Femur (tissue), 1 donor: Measurements from ENCODE around the gene SCP2.
A peak's percentile ranks its signal among the peaks of the same experiment; 100 is the strongest.

Experiments
- DNase-seq: peaks from one replicate; pipeline ENCODE4 v3.0.0-alpha.2; 2017

SCP2 gene

GRCh38 chr1:53069663-53070327 lies 142.7 kb downstream of the SCP2 start:
- no peak for DNase-seq

GRCh38 chr1:53070621-53071020 lies 143.5 kb downstream of the SCP2 start:
- DNase-seq: no peak

GRCh38 chr1:53071167-53071865 lies 144.2 kb downstream of the SCP2 start:
- no peak for DNase-seq

- DNase-seq: no peak
Measured at GRCh38 chr1:53071915-53072314, 144.8 kb downstream of the SCP2 start.

- DNase-seq: no peak
Measured at GRCh38 chr1:53073287-53073686, 146.2 kb downstream of the SCP2 start.

GRCh38 chr1:53073868-53074311 lies 146.8 kb downstream of the SCP2 start:
- peak; percentile 48 for DNase-seq

DNA sequence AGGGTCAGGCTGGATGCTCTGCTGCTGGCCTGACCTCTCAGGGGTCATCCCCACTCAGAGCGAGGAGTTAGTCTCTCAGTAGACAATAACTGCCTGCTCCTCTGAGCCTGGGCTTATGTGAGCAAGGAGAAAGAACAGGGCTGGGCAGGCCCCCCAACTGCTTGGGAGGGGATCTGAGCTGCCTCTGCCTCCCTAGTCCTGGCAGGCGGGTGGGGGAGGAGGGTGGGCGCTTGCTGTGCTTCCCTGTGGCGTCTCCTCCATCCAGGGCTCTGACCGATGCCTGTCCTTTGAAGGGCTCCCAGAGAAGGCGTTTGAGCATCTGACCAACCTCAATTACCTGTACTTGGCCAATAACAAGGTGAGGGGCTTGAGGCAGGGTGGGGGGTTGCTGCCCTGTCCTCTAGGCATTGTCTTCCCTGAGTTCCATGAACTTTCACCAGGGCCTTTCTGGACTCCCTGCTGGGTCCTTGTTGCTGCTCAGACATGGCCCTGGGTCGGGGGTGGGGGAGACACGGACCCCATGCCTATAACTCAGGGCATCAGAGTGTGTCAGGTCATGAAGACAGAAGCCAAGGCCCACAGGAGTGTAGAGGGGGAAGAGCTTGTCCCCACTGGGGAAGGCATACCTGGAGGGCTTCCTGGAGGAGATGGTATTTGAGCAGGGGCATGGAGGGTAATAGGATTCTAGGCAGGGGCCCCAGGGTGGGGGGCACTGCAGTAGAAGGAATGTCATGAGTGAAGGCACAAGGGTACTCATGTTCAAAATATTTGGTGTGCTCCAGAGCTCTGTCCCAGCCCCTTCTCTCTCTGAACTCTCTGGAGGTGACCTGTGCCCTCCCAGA lies 147.5 kb downstream of the SCP2 start:
- no peak for DNase-seq

DNA sequence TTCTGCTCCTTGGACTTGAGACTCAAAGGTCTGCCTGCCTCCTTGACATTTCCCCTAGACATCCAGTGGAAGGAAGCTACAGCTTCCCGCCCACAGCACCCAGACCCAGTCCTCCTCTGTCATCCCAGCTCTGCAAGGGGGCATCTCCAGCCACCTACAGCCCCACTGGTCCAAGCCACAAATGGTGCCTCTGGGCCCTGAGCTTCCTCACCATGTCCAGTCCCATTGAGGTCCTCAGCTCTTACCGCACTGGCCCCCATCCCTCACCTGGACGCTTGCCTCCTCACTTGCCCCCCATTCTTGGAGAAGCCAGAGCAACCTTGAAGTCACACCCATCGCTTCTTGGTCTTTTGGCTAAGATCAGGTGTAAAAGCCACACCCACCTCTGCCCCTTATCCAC lies 148.1 kb downstream of the SCP2 start:
- DNase-seq: no peak

- no peak for DNase-seq
Measured at GRCh38 chr1:53075761-53076163, 148.7 kb downstream of the SCP2 start.

- DNase-seq: no peak
Measured at GRCh38 chr1:53076165-53076564, 149.1 kb downstream of the SCP2 start.

DNA sequence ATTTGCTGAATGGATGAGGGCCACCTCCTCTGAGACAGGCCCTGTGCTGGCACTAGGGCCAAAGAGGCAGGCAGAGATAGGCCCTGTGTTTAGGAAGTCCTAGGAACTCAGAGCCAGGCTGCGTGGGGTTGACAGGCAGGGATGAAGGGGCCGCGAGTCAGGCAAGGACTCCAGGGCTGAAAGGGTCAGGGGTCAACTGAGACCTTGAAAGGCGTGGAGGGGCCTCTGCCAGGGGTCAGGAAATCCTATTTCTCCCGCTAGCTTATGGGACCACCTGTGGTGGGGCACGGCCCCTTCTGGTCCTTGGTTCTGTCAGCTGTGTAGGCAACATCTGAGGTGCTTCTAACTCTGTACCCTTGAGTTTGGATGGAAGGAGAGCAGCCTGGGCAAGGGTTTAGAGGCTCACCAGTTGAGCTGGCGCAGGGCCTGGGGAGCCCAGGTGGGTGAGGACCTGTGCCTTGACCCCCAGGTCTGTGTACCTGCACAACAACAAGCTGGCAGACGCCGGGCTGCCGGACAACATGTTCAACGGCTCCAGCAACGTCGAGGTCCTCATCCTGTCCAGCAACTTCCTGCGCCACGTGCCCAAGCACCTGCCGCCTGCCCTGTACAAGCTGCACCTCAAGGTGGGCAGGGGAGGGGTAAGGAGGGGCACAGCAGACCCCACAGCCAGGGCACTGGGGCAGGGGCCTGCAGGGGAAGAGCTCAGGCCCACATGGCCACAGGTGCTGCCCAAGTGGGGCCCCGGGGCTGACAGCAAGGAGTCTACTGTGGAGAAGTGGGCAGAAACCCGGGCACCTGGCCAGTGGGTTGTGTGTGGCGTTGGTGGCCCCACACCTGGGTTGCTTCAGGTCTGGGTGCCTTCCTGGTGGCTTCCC lies 149.9 kb downstream of the SCP2 start:
- no peak for DNase-seq

DNA sequence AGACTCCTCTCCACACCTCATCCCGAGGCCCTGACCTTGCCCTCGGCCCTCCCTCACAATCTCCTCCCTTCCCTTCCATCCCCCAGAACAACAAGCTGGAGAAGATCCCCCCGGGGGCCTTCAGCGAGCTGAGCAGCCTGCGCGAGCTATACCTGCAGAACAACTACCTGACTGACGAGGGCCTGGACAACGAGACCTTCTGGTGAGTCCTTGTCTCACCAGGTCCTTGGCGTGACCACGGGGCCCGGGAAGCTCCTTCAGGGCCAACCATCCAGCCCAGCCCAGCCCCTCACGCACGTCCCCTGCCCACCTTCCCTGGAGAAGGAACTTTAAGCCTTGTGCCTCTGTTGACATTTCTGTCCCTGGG lies 150.5 kb downstream of the SCP2 start:
- no peak for DNase-seq

GRCh38 chr1:53078333-53079101 lies 151.4 kb downstream of the SCP2 start:
- DNase-seq: no peak

GRCh38 chr1:53079251-53079650 lies 152.2 kb downstream of the SCP2 start:
- DNase-seq: no peak

DNA sequence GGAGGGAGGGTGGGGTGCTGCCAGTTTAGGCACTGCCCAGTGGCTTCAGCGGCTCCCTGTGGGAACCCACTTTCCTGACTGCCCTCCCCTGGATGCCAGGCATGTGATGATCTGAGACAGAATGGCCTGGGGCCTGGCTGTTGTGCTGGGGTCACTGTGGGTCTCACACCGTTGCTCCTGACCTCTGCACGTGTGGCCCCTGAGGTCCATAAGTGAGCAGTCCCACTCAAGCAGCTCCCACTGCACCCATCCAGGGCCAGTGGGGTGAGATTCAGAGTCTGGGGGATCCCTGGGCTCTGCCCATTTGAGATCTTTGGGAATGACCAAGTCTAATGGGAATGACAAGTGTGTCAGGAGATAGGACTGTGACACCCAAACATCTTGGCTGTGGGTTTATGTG lies 153.0 kb downstream of the SCP2 start:
- no peak for DNase-seq

GRCh38 chr1:53080769-53081168 lies 153.7 kb downstream of the SCP2 start:
- no peak for DNase-seq

DNA sequence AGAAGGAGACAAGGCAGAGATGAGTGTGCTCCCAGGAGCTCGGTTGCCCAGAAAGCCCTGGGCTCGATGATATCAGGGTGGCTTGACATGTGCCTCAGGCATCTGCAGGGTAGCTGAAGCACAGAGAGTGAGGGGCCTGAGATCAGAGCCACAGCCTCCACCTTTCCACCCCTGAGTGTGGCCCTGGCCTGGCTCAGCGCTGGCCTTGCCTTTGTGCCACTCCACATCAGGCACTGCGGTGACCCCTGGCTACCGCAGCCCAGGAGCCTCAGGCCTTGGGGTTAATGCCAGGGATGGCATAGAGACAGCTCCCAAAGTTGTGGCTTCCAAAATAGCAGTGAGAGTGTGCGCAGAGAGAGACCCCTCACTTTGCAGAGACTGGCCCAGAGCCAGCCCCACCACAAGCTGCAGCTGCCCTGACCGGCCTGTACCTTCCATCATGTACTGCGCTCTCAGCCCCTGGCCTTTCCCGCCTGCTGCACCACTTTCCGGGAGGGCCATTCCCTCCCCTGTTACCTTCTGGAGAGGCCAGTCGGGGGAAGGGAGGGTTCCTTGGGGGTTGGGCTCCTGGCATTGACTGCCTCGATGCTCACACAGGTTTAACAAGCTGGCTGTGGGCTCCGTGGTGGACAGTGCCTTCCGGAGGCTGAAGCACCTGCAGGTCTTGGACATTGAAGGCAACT lies 154.4 kb downstream of the SCP2 start:
- no peak for DNase-seq

GRCh38 chr1:53082826-53083455 lies 155.9 kb downstream of the SCP2 start:
- DNase-seq: no peak

- no peak for DNase-seq
Measured at GRCh38 chr1:53083636-53084588, 156.8 kb downstream of the SCP2 start.

DNA sequence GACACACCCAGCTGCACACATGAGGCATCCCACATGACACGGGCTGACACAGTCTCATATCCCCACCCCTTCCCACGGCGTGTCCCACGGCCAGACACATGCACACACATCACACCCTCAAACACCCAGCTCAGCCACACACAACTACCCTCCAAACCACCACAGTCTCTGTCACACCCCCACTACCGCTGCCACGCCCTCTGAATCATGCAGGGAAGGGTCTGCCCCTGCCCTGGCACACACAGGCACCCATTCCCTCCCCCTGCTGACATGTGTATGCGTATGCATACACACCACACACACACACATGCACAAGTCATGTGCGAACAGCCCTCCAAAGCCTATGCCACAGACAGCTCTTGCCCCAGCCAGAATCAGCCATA lies 157.5 kb downstream of the SCP2 start:
- DNase-seq: no peak
